ENCODE data around the gene UBE2O.

DNA sequence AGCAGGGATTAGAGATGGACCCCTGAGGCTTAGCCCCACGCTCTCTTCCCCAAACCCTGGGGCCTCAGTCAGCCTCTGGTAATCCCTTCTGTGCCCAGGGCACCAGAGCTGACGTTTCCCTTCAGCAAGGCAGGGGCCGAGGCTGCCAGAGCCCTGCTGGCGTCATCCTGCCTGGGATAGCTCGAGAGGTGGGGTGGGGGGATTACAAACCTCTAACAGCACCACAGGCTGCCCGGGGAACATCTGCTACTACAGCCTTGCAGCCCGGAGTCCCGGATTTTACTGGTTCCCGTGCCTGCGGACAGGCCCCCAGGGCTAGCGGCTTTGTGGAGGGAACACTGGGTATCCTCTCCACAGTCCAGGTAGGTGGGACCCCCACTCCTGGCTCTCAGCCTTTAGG lies 14.4 kb upstream of the UBE2O start, which contains the start of gene AANAT:
- TF ChIP-seq, protein P1, sequence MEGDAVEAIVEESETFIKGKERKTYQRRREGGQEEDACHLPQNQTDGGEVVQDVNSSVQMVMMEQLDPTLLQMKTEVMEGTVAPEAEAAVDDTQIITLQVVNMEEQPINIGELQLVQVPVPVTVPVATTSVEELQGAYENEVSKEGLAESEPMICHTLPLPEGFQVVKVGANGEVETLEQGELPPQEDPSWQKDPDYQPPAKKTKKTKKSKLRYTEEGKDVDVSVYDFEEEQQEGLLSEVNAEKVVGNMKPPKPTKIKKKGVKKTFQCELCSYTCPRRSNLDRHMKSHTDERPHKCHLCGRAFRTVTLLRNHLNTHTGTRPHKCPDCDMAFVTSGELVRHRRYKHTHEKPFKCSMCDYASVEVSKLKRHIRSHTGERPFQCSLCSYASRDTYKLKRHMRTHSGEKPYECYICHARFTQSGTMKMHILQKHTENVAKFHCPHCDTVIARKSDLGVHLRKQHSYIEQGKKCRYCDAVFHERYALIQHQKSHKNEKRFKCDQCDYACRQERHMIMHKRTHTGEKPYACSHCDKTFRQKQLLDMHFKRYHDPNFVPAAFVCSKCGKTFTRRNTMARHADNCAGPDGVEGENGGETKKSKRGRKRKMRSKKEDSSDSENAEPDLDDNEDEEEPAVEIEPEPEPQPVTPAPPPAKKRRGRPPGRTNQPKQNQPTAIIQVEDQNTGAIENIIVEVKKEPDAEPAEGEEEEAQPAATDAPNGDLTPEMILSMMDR (conservative IDR thresholded peaks at IDR 0.05; ENCODE audit: low read depth, low read length), result no peak
- no peak for TF ChIP-seq EZH2 (IDR thresholded peaks at IDR 0.05; ENCODE audit: borderline replicate concordance, low read depth, low read length, poor library complexity, severe bottlenecking)
